ENCODE data around the gene KLB. TPM values are rescaled to one million over a fixed set of nuclear protein-coding genes. Genes with fewer than 3 reads are reported as not detected.

Gene KLB
- total and polyA plus RNA-seq, 2 donors (not counting 1 experiment from before 2014, with no cell fraction given) = 0.09 TPM; not detected in 1

DNA sequence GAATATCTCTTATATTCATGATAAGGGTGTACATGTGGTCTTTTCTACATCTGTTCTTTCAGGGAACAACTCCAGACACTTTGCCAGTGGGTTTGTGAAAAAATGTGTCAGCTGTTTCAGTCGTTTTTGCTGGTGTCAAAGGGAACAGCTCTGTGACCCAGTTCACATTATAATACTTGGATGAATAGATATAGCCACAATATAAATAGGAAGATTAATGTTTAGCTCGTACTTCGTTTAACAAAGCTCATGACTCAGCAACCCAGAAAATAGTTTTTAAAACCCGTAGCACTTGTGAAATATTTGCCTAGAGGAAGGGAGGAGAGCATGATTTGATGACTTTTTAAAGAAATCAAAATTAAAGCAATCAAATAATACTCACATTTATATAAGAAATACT lies 60.0 kb downstream of the KLB start:
- H4K20me1 ChIP-seq (ENCODE audit: control insufficient read depth, insufficient read depth, low read length, poor library complexity, severe bottlenecking) = no peaks in the 10 kb centered on the region
- Mint-ChIP-seq H3K9me3 (ENCODE audit: insufficient read depth) (no peaks in the 10 kb centered on the region), H3K27ac (no peak overlapping the region), H3K27me3 (no peaks in the 10 kb centered on the region), H3K4me1 (peaks cover 9% of the 10 kb centered on the region), H3K4me3 (no peak overlapping the region)
- ATAC-seq (ENCODE audit: low read depth) (no peak), DNase-seq (no peak)
- no peak overlapping the region for H2AFZ ChIP-seq (ENCODE audit: insufficient read depth, low read depth, low read length, poor library complexity, severe bottlenecking)
- TF ChIP-seq, protein P1, sequence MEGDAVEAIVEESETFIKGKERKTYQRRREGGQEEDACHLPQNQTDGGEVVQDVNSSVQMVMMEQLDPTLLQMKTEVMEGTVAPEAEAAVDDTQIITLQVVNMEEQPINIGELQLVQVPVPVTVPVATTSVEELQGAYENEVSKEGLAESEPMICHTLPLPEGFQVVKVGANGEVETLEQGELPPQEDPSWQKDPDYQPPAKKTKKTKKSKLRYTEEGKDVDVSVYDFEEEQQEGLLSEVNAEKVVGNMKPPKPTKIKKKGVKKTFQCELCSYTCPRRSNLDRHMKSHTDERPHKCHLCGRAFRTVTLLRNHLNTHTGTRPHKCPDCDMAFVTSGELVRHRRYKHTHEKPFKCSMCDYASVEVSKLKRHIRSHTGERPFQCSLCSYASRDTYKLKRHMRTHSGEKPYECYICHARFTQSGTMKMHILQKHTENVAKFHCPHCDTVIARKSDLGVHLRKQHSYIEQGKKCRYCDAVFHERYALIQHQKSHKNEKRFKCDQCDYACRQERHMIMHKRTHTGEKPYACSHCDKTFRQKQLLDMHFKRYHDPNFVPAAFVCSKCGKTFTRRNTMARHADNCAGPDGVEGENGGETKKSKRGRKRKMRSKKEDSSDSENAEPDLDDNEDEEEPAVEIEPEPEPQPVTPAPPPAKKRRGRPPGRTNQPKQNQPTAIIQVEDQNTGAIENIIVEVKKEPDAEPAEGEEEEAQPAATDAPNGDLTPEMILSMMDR (IDR thresholded peaks at IDR 0.05) = no peak
- no CpG with 5 or more reads among the region's 4 CpGs for WGBS (ENCODE audit: insufficient coverage)
- no peak overlapping the region for H3K9ac ChIP-seq (ENCODE audit: low read length)
- H3K4me2 ChIP-seq (replicated peaks; ENCODE audit: low read depth, low read length, poor library complexity, severe bottlenecking) = no peak overlapping the region
- H3K4me3 ChIP-seq (ENCODE audit: control extremely low read depth in 1 of 5, extremely low read depth in 1 of 5, insufficient read depth in 1 of 5, low read depth in 2 of 5, low read length in 4 of 5) = no peak overlapping the region
- peaks cover 4 to 15% of the 10 kb centered on the region in 2 experiments for H3K36me3 ChIP-seq (replicated peaks in 1 of 2; ENCODE audit: control extremely low read depth in 1 of 2, control insufficient read depth in 1 of 2, extremely low read depth in 1 of 2, insufficient read depth in 2 of 2, low read length in 1 of 2)
- no peaks in the 10 kb centered on the region for H3K27me3 ChIP-seq (replicated peaks in 1 of 4; ENCODE audit: control extremely low read depth in 1 of 4, control insufficient read depth in 3 of 4, insufficient read depth in 4 of 4, low read length in 3 of 4)
- no peak overlapping the region for H3K27ac ChIP-seq (ENCODE audit: low read length in 2 of 2)
- H3K79me2 ChIP-seq (ENCODE audit: control insufficient read depth, insufficient read depth, low read length) = peaks cover 12% of the 10 kb centered on the region
- no peaks in the 10 kb centered on the region for H3K9me3 ChIP-seq (ENCODE audit: control extremely low read depth in 1 of 3, control insufficient read depth in 2 of 3, insufficient read depth in 1 of 3, low read length in 2 of 3)
- CTCF ChIA-PET = interaction anchor here (0.6 to 1.9 kb wide), 7 partner anchors 10 to 1176 kb away, joined by 3 to 7 read pairs (median 4); partner anchors contain the start of genes PDS5A and SMIM14
- intact Hi-C loops (cut with micrococcal nuclease) = loop anchor here (5.0 to 10.0 kb wide), 2 partner anchors 378 to 861 kb away; no protein-coding TSS in a partner anchor
- H3K4me1 ChIP-seq (ENCODE audit: control insufficient read depth in 2 of 2, insufficient read depth in 2 of 2, low read length in 2 of 2) = peaks cover 5 to 7% of the 10 kb centered on the region in 2 donors
- POLR2A ChIA-PET = no interaction called here

DNA sequence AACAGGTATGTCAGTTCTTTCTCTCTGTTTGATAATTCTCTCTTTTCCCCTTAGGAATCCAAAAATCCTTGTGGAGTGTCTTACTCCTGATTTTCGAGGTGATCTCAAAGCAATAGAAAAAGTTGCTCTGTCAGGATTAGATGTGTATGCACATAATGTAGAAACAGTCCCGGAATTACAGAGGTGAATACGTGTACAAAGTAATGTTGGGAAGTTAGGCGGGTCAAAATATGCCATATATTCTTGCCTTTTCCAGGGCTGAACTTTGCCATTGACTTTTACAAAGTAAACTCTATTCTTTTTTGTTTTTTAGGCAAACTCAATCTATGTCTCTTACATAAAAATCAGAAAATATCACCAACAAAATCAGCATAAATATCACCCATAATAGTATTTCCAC lies 60.7 kb downstream of the KLB start:
- ChIA-PET CTCF (interaction anchor here (1.6 to 1.9 kb wide), 2 partner anchors 508 to 511 kb away, joined by 3 to 6 read pairs; partner anchors contain the start of gene PDS5A), POLR2A (no interaction called here)
- WGBS (ENCODE audit: insufficient coverage) = 100% methylated on average over 2 of the region's 4 CpGs
- Histone ChIP-seq H4K20me1 (ENCODE audit: control insufficient read depth, insufficient read depth, low read length, poor library complexity, severe bottlenecking) (no peaks in the 10 kb centered on the region), H3K4me3 (ENCODE audit: control extremely low read depth in 1 of 5, extremely low read depth in 1 of 5, insufficient read depth in 1 of 5, low read depth in 2 of 5, low read length in 4 of 5) (no peak overlapping the region), H3K27ac (ENCODE audit: low read length in 2 of 2) (no peak overlapping the region), H3K9ac (ENCODE audit: low read length) (no peak overlapping the region), H3K9me3 (ENCODE audit: control extremely low read depth in 1 of 3, control insufficient read depth in 2 of 3, insufficient read depth in 1 of 3, low read length in 2 of 3) (no peaks in the 10 kb centered on the region), H2AFZ (ENCODE audit: insufficient read depth, low read depth, low read length, poor library complexity, severe bottlenecking) (no peak overlapping the region), H3K79me2 (ENCODE audit: control insufficient read depth, insufficient read depth, low read length) (peaks cover 10% of the 10 kb centered on the region), H3K36me3 (replicated peaks in 1 of 2; ENCODE audit: control extremely low read depth in 1 of 2, control insufficient read depth in 1 of 2, extremely low read depth in 1 of 2, insufficient read depth in 2 of 2, low read length in 1 of 2) (peaks cover 5 to 15% of the 10 kb centered on the region in 2 experiments), H3K4me1 (ENCODE audit: control insufficient read depth in 2 of 2, insufficient read depth in 2 of 2, low read length in 2 of 2) (peaks cover 5 to 7% of the 10 kb centered on the region in 2 donors), H3K4me2 (replicated peaks; ENCODE audit: low read depth, low read length, poor library complexity, severe bottlenecking) (no peak overlapping the region), H3K27me3 (replicated peaks in 1 of 4; ENCODE audit: control extremely low read depth in 1 of 4, control insufficient read depth in 3 of 4, insufficient read depth in 4 of 4, low read length in 3 of 4) (no peaks in the 10 kb centered on the region)
- intact Hi-C loops (cut with micrococcal nuclease) = loop anchor here (5.0 to 10.0 kb wide), 2 partner anchors 377 to 860 kb away; no protein-coding TSS in a partner anchor
- TF ChIP-seq, protein P1 (IDR thresholded peaks at IDR 0.05) = no peak
- TF ChIP-seq EZH2 (IDR thresholded peaks at IDR 0.05; ENCODE audit: borderline replicate concordance, insufficient read depth, low read depth, low read length, poor library complexity, severe bottlenecking) = no peak
- ATAC-seq (ENCODE audit: low read depth) (no peak), DNase-seq (no peak)
- Mint-ChIP-seq H3K27me3 (no peaks in the 10 kb centered on the region), H3K27ac (no peak overlapping the region), H3K9me3 (ENCODE audit: insufficient read depth) (no peaks in the 10 kb centered on the region), H3K4me3 (no peak overlapping the region), H3K4me1 (peaks cover 9% of the 10 kb centered on the region)

Data from B cell (primary cell).